SK-N-SH (cell line): ENCODE measurements around the gene ARHGDIG. TPM values are rescaled to one million over a fixed set of nuclear protein-coding genes. Genes with fewer than 3 reads are reported as not detected.

Source experiments
- CTCF ChIA-PET: fragments of 300-600, 350-600 bp; formaldehyde crosslinking; extraction: SDS; loops from one replicate; lab custom pipeline; 2021; lab: Yijun Ruan, JAX
- POLR2A ChIA-PET: fragments of 350-600 bp; sonication (Branson Sonifier 250); formaldehyde crosslinking; extraction: SDS; loops from one replicate; lab custom pipeline; 2020; ENCODE audit warnings: antibody characterized with exemption, inconsistent platforms; lab: Yijun Ruan, JAX
- DNase-seq: peaks from one replicate; pipeline ENCODE4 v3.0.0; 2012
- H2AFZ ChIP-seq: fragments of 200-600 bp; sonication (generic); 2 replicates; pipeline ENCODE4 v1.8.1; 2016; ENCODE audit warnings: antibody characterized with exemption, mild to moderate bottlenecking, low read depth
- H3F3A ChIP-seq: fragments of 200-600 bp; sonication (generic); replicated peaks from 2 replicates; pipeline ENCODE3; 2016; ENCODE audit warnings: antibody characterized with exemption, mild to moderate bottlenecking; ENCODE audit not compliant: insufficient read depth
- H3K27ac ChIP-seq, 2 experiments: fragments of 200-500 bp in 1 of 2; fragments of 200-600 bp in 1 of 2; sonication (Bioruptor generic) in 1 of 2; sonication (generic), shearing (Covaris generic) in 1 of 2; 2 replicates each; pipeline versions ENCODE4 v1.5.1 to v1.6.1; 2014 to 2016; ENCODE audit warnings: low read depth in 2 of 2, inconsistent platforms in 1 of 2, low read length in 1 of 2, mild to moderate bottlenecking in 1 of 2, mixed read lengths in 1 of 2
- H3K27me3 ChIP-seq: fragments of 200-600 bp; sonication (generic), shearing (Covaris generic); 2 replicates; pipeline ENCODE4 v1.6.1; 2016; ENCODE audit warnings: mixed run types; ENCODE audit not compliant: insufficient read depth
- H3K36me3 ChIP-seq, 2 experiments: fragments of 200-500 bp in 1 of 2; fragments of 200-600 bp in 1 of 2; sonication (Bioruptor generic) in 1 of 2; sonication (generic) in 1 of 2; replicated peaks in 1 of 2; 2 replicates each; pipeline versions ENCODE3 to v1.5.1; 2014 to 2016; ENCODE audit warnings: low read length in 1 of 2, mild to moderate bottlenecking in 1 of 2; ENCODE audit not compliant: insufficient read depth in 2 of 2, control insufficient read depth in 1 of 2
- H3K4me1 ChIP-seq, 2 experiments: fragments of 200-500 bp in 1 of 2; fragments of 200-600 bp in 1 of 2; sonication (Bioruptor generic) in 1 of 2; sonication (generic), shearing (Covaris generic) in 1 of 2; 2 replicates each; pipeline versions ENCODE4 v1.5.1 to v1.6.1; 2014 to 2016; ENCODE audit warnings: low read depth in 1 of 2, low read length in 1 of 2, mixed run types in 1 of 2; ENCODE audit not compliant: insufficient read depth in 2 of 2, control insufficient read depth in 1 of 2
- H3K4me2 ChIP-seq: fragments of 200-600 bp; sonication (generic), shearing (Covaris generic); 2 replicates; pipeline ENCODE4 v1.6.1; 2017; ENCODE audit warnings: mixed run types
- H3K4me3 ChIP-seq, 2 experiments: fragments of 200-500 bp in 1 of 2; fragments of 200-600 bp in 1 of 2; sonication (Bioruptor generic) in 1 of 2; sonication (generic), shearing (Covaris generic) in 1 of 2; 2 replicates each; pipeline versions ENCODE4 v1.5.1 to v1.8.1; 2014 to 2016; ENCODE audit warnings: low read depth in 2 of 2, inconsistent platforms in 1 of 2, low read length in 1 of 2, mild to moderate bottlenecking in 1 of 2, mixed read lengths in 1 of 2, moderate library complexity in 1 of 2
- H3K79me2 ChIP-seq: fragments of 200-600 bp; sonication (generic); 2 replicates; pipeline ENCODE4 v1.8.1; 2017; ENCODE audit warnings: mild to moderate bottlenecking; ENCODE audit not compliant: insufficient read depth
- H3K9ac ChIP-seq: fragments of 200-600 bp; sonication (generic); 2 replicates; pipeline ENCODE4 v1.6.1; 2017; ENCODE audit warnings: mixed run types
- H3K9me2 ChIP-seq: fragments of 200-600 bp; sonication (generic); 2 replicates; pipeline ENCODE4 v1.6.1; 2017; ENCODE audit warnings: mixed run types
- H3K9me3 ChIP-seq: fragments of 200-600 bp; sonication (generic); 2 replicates; pipeline ENCODE4 v1.6.1; 2017; ENCODE audit warnings: mixed run types, mild to moderate bottlenecking, moderate library complexity
- H4K20me1 ChIP-seq: fragments of 200-600 bp; sonication (generic); 2 replicates; pipeline ENCODE4 v1.6.1; 2017; ENCODE audit warnings: mild to moderate bottlenecking, mixed run types; ENCODE audit not compliant: insufficient read depth
- CHD2 ChIP-seq: fragments of 150-350 bp; IDR thresholded peaks from 2 replicates; pipeline ENCODE4 v1.6.1; 2018; ENCODE audit warnings: low read length; ENCODE audit not compliant: partially characterized antibody
- ELF1 ChIP-seq: IDR thresholded peaks from 2 replicates; pipeline ENCODE4 v1.4.0; 2012
- GATA2 ChIP-seq: sonication (generic); formaldehyde crosslinking; IDR thresholded peaks from 2 replicates; pipeline ENCODE4 v1.5.0; 2020; ENCODE audit warnings: mild to moderate bottlenecking, missing genetic modification reagents
- MAX ChIP-seq: IDR thresholded peaks from 2 replicates; pipeline ENCODE4 v1.4.0; 2012; ENCODE audit warnings: low read depth
- NFIC ChIP-seq: IDR thresholded peaks from 2 replicates; pipeline ENCODE4 v1.4.0; 2012; ENCODE audit warnings: borderline replicate concordance
- RCOR1 ChIP-seq: fragments of 150-350 bp; IDR thresholded peaks from 2 replicates; pipeline ENCODE4 v1.6.1; 2017; ENCODE audit warnings: antibody characterized with exemption, low read length
- REST ChIP-seq: IDR thresholded peaks from 2 replicates; pipeline ENCODE4 v1.6.1; 2012; ENCODE audit warnings: mild to moderate bottlenecking, low read depth, low read length, moderate library complexity
- SIN3A ChIP-seq: IDR thresholded peaks from 2 replicates; pipeline ENCODE4 v1.6.1; 2012; ENCODE audit warnings: low read depth, mild to moderate bottlenecking, low read length, moderate library complexity, borderline replicate concordance
- USF2 ChIP-seq: fragments of 150-350 bp; IDR thresholded peaks from 2 replicates; pipeline ENCODE4 v1.6.1; 2017; ENCODE audit warnings: antibody characterized with exemption, low read length, low read depth, borderline replicate concordance
- WGBS: methylation state at CpG from one replicate; pipeline ENCODE4 v1.1.6; 2017; ENCODE audit warnings: low lambda C conversion rate; 5-methylcytosine and 5-hydroxymethylcytosine counted together
- polyA plus RNA-seq, 3 experiments: library from polyadenylated mRNA; depleted of rRNA; stranded (reverse); fragments of >200 nt; gene quantifications; 2 replicates each; pipeline ENCODE4 v1.2.3, GENCODE V29; 2012
- TF ChIP-seq, protein P1 (sequence below): IDR thresholded peaks from 2 replicates; pipeline ENCODE4 v1.4.0; 2012; ENCODE audit warnings: low read depth, borderline replicate concordance

The ARHGDIG gene
- polyA plus RNA-seq, 1 of the 3 experiments (the other 2 are of a cell fraction): 4.8 TPM

DNA sequence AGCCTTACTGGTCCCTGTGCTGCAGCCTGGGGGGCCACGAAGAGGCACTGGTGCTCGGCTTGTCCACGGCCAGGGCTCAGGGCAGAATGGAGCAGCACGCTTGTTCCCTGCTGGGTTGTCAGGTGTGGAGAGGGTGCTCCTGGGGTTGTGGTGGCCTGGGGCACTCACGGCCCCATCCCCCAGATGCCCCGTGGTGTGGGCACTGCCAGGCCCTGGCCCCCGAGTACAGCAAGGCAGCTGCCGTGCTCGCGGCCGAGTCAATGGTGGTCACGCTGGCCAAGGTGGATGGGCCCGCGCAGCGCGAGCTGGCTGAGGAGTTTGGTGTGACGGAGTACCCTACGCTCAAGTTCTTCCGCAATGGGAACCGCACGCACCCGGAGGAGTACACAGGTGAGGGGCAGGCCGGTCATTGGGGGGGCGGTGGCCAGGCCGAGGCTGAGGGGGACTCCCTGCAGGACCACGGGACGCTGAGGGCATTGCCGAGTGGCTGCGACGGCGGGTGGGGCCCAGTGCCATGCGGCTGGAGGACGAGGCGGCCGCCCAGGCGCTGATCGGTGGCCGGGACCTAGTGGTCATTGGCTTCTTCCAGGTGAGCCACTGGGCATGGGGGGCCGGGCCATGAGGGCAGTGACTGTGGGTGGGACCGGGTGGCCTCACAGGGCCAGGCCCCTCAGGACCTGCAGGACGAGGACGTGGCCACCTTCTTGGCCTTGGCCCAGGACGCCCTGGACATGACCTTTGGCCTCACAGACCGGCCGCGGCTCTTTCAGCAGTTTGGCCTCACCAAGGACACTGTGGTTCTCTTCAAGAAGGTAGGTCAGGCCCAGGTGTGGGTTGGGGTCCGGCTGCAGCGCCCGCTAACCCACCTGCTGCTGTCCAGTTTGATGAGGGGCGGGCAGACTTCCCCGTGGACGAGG, 4.1 kb downstream of the ARHGDIG start:
- Histone ChIP-seq H3K9me2 (no peaks in the 10 kb centered on the region), H3K27ac (no peak overlapping the region), H3K4me2 (no peak overlapping the region), H3K4me3 (no peak overlapping the region), H3K27me3 (no peaks in the 10 kb centered on the region), H3K9me3 (no peaks in the 10 kb centered on the region), H3K36me3 (peaks cover 0 to 18% of the 10 kb centered on the region in 2 experiments), H3K4me1 (peaks cover 0 to 3% of the 10 kb centered on the region in 2 experiments; a peak in 1 of 4 replicates), H3K79me2 (no peaks in the 10 kb centered on the region), H2AFZ (no peak overlapping the region), H3F3A (no peaks in the 10 kb centered on the region), H3K9ac (no peak overlapping the region), H4K20me1 (no peaks in the 10 kb centered on the region)
- DNase-seq: no peak
- ChIA-PET POLR2A (no interaction called here), CTCF (no interaction called here)
- 95% methylated on average over 15 of the region's 52 CpGs for WGBS
- no peak for TF ChIP-seq SIN3A
- no peak for TF ChIP-seq NFIC
- TF ChIP-seq GATA2 (CRISPR knock-in tag): no peak
- TF ChIP-seq RCOR1: no peak
- TF ChIP-seq ELF1: no peak
- TF ChIP-seq REST: no peak
- TF ChIP-seq USF2: no peak
- TF ChIP-seq CHD2: no peak

- ChIA-PET CTCF (no interaction called here), POLR2A (no interaction called here)
- Histone ChIP-seq H3F3A (no peaks in the 10 kb centered on the region), H3K36me3 (peaks cover 0 to 19% of the 10 kb centered on the region in 2 experiments), H4K20me1 (no peaks in the 10 kb centered on the region), H3K79me2 (no peaks in the 10 kb centered on the region), H3K9me3 (no peaks in the 10 kb centered on the region), H3K4me3 (no peak overlapping the region), H3K4me1 (no peaks in the 10 kb centered on the region; a peak in 1 of 4 replicates), H3K9me2 (no peaks in the 10 kb centered on the region), H3K4me2 (no peak overlapping the region), H3K27me3 (no peaks in the 10 kb centered on the region), H2AFZ (no peak overlapping the region), H3K27ac (no peak overlapping the region), H3K9ac (no peak overlapping the region)
- DNase-seq: no peak
- 94% methylated on average over 32 of the region's 48 CpGs for WGBS
- TF ChIP-seq MAX: no peak
- TF ChIP-seq, protein P1, sequence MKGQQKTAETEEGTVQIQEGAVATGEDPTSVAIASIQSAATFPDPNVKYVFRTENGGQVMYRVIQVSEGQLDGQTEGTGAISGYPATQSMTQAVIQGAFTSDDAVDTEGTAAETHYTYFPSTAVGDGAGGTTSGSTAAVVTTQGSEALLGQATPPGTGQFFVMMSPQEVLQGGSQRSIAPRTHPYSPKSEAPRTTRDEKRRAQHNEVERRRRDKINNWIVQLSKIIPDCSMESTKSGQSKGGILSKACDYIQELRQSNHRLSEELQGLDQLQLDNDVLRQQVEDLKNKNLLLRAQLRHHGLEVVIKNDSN: no peak
- TF ChIP-seq REST: no peak
Measured at GRCh38 chr16:285146-286055, 5.0 kb downstream of the ARHGDIG start.
